Testis (tissue), 2 donors: Measurements from ENCODE around the gene NLRP3.
"Not testable (repeated sequence)": the region's sequence is repeated elsewhere in the genome, so short reads cannot be mapped to it uniquely, and the experiment has no call there.

Source experiments
- CTCF ChIP-seq, 3 experiments: fragments of 450-650 bp in 2 of 3; fragments of 200-600 bp in 1 of 3; sonication (generic) in 1 of 3; IDR thresholded peaks; one replicate each; pipeline ENCODE4 v1.5.1; 2016 to 2019; ENCODE audit warnings: antibody characterized with exemption in 3 of 3, mild to moderate bottlenecking in 2 of 3, moderate library complexity in 1 of 3
- POLR2A ChIP-seq: fragments of 450-650 bp; IDR thresholded peaks from one replicate; pipeline ENCODE4 v1.6.1; 2017; ENCODE audit warnings: antibody characterized with exemption, mild to moderate bottlenecking, moderate library complexity

DNA sequence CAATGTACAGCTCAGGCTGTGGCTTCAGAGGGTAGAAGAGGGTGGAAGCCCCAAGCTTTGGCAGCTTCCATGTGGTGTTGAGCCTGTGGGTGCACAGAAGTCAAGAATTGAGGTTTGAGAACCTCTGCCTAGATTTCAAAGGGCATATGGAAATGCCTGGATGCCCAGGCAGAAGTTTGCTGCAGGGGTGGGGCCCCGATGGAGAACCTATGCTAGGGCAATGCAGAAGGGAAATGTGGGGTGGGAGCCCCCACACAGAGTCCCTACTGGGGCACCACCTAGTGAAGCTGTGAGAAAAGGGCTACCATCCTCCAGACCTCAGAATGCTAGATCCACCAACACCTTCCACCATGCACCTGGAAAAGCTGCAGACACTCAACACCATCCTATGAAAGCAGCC lies 49.6 kb upstream of the NLRP3 start:
- not testable (repeated sequence) for TF ChIP-seq POLR2A; CTCF (IDR thresholded peaks at IDR 0.05)
